ENCODE results near the gene LONP1. TPM values are rescaled to one million over a fixed set of nuclear protein-coding genes. Genes with fewer than 3 reads are reported as not detected.
A peak's percentile ranks its signal among the peaks of the same experiment; 100 is the strongest.

The LONP1 gene
- total and polyA plus RNA-seq, 2 of the 8 experiments (the other 6 are each of a cell fraction or from before 2014, with no cell fraction given), result 98.1 to 117 TPM

- no peak for DNase-seq (ENCODE audit: low read depth in 1 of 2, low spot score in 2 of 2)
- no peak for TF ChIP-seq CTCF (IDR thresholded peaks at IDR 0.05; ENCODE audit: control extremely low read depth in 1 of 3, insufficient read depth in 1 of 3, low read depth in 1 of 3, low read length in 3 of 3)
- TF ChIP-seq POLR2AphosphoS5 (IDR thresholded peaks at IDR 0.05; ENCODE audit: low read depth, low read length), result peak; percentile 12; the same call in 1 of the 2 replicates
- Histone ChIP-seq H3K4ac (replicated peaks; ENCODE audit: insufficient read length, low read depth, low read length) (no peak overlapping the region), H3K56ac (replicated peaks; ENCODE audit: insufficient read length, low read depth, low read length) (no peak overlapping the region), H2BK20ac (ENCODE audit: low read length) (no peak overlapping the region), H3K79me1 (ENCODE audit: low read depth, low read length) (peaks cover 6% of the 10 kb centered on the region), H2AFZ (ENCODE audit: low read length) (no peak overlapping the region), H3K4me3 (ENCODE audit: extremely low read depth in 1 of 4, insufficient read depth in 2 of 4, low read depth in 3 of 4, low read length in 4 of 4) (no peak overlapping the region), H3K27me3 (replicated peaks in 1 of 4; ENCODE audit: control insufficient read depth in 3 of 4, extremely low read depth in 1 of 4, insufficient read depth in 3 of 4, low read length in 3 of 4) (no peaks in the 10 kb centered on the region), H3K9me3 (ENCODE audit: insufficient read depth in 2 of 2, low read depth in 1 of 2, low read length in 1 of 2) (peaks cover 0 to 3% of the 10 kb centered on the region in 2 experiments; a peak in 1 of 4 replicates), H2BK15ac (ENCODE audit: low read length) (no peak overlapping the region), H3K36me3 (ENCODE audit: control insufficient read depth in 2 of 4, insufficient read depth in 4 of 4, low read length in 3 of 4) (peaks cover 47 to 86% (median 79%) of the 10 kb centered on the region in 4 experiments), H3K4me1 (replicated peaks in 1 of 4; ENCODE audit: control insufficient read depth in 3 of 4, insufficient read depth in 4 of 4, low read length in 3 of 4) (no peaks in the 10 kb centered on the region; a peak in 1 of 7 replicates), H2AK5ac (ENCODE audit: low read depth, low read length) (no peak overlapping the region), H3K23me2 (ENCODE audit: low read depth, low read length) (no peaks in the 10 kb centered on the region; the same call in 1 of the 2 replicates), H4K5ac (ENCODE audit: insufficient read length, low read depth, low read length) (no peak overlapping the region), H2BK120ac (replicated peaks; ENCODE audit: low read depth, low read length) (no peak overlapping the region), H4K20me1 (replicated peaks in 1 of 2; ENCODE audit: control insufficient read depth in 1 of 2, insufficient read depth in 2 of 2, low read length in 2 of 2) (peaks cover 39 to 44% of the 10 kb centered on the region in 2 experiments), H3K23ac (ENCODE audit: insufficient read length) (no peak overlapping the region), H3K79me2 (ENCODE audit: control insufficient read depth in 1 of 2, insufficient read depth in 2 of 2, low read length in 2 of 2) (peaks cover 0 to 26% of the 10 kb centered on the region in 2 experiments; a peak in 1 of 4 replicates), H3K27ac (ENCODE audit: low read depth, low read length) (no peak overlapping the region; the same call in 1 of the 2 replicates), H3K14ac (ENCODE audit: insufficient read length) (no peak overlapping the region), H2BK5ac (ENCODE audit: low read depth, low read length) (no peak overlapping the region; the same call in 1 of the 2 replicates), H4K8ac (ENCODE audit: extremely low read depth, insufficient read depth, low read length) (no peak overlapping the region; the same call in none of the 2 replicates), H4K91ac (replicated peaks; ENCODE audit: insufficient read length, low read length) (no peak overlapping the region), H3K9ac (replicated peaks in 1 of 4; ENCODE audit: extremely low read depth in 1 of 4, low read depth in 3 of 4, low read length in 3 of 4) (no peak overlapping the region), H3K18ac (ENCODE audit: extremely low read depth, low read length) (no peak overlapping the region), H2BK12ac (ENCODE audit: low read depth, low read length) (no peak overlapping the region), H3K4me2 (ENCODE audit: insufficient read depth in 1 of 2, low read depth in 2 of 2, low read length in 2 of 2) (no peak overlapping the region)
- ChIA-PET CTCF (ENCODE audit: partially characterized antibody) (interaction anchor here (0.8 to 1.8 kb wide), 3 partner anchors 10 to 97 kb away, joined by 3 to 5 read pairs (median 4); partner anchors contain the start of genes CATSPERD and LONP1), POLR2A (ENCODE audit: partially characterized antibody) (interaction anchor here (1.0 to 15.6 kb wide), 5 partner anchors 10 to 93 kb away, joined by 3 to 620 read pairs (median 3); partner anchors contain the start of genes CATSPERD and LONP1)
- no peak for FAIRE-seq
- WGBS, 2 experiments (ENCODE audit: extremely low coverage in 1 of 2, insufficient coverage in 1 of 2, insufficient read length in 1 of 2, insufficient replicate concordance in 2 of 2, low coverage in 1 of 2, low lambda C conversion rate in 2 of 2, missing lambda C conversion rate in 1 of 2), result 91% methylated on average over 39 of the region's 42 CpGs; no CpG with 5 or more reads in 1 of the 2 experiments
These were observed 23.5 kb downstream of the LONP1 start for GRCh38 chr19:5696196-5697021.

Data from H1 (cell line).